Smooth muscle cell (in vitro differentiated cells): ENCODE measurements around the gene ENAH. TPM values are rescaled to one million over a fixed set of nuclear protein-coding genes. Genes with fewer than 3 reads are reported as not detected.

Experiments
- DNase-seq: peaks from one replicate; lab custom pipeline; 2025; ENCODE audit not compliant: unreplicated experiment; lab: John Stamatoyannopoulos, UW
- H2AFZ ChIP-seq: fragments of 200-600 bp; sonication (generic); 2 replicates; pipeline ENCODE4 v1.6.0; 2016; ENCODE audit warnings: antibody characterized with exemption, low read depth, mild to moderate bottlenecking
- H3F3A ChIP-seq: fragments of 200-600 bp; sonication (generic); 2 replicates; pipeline ENCODE4 v1.6.0; 2017; ENCODE audit warnings: antibody characterized with exemption, low read depth
- H3K27ac ChIP-seq: fragments of 200-600 bp; sonication (generic); 2 replicates; pipeline ENCODE4 v1.5.1; 2016; ENCODE audit warnings: low read depth, mild to moderate bottlenecking
- H3K27me3 ChIP-seq: fragments of 200-600 bp; sonication (generic); 2 replicates; pipeline ENCODE4 v1.6.1; 2016; ENCODE audit warnings: low read depth, mild to moderate bottlenecking
- H3K36me3 ChIP-seq: fragments of 200-600 bp; sonication (generic); 2 replicates; pipeline ENCODE4 v1.5.1; 2016; ENCODE audit warnings: low read depth
- H3K4me1 ChIP-seq: fragments of 200-600 bp; sonication (generic); 2 replicates; pipeline ENCODE4 v1.5.1; 2016; ENCODE audit warnings: low read depth
- H3K4me2 ChIP-seq: fragments of 200-600 bp; sonication (generic); 2 replicates; pipeline ENCODE4 v1.6.0; 2016; ENCODE audit warnings: mild to moderate bottlenecking
- H3K4me3 ChIP-seq: fragments of 200-600 bp; sonication (generic); 2 replicates; pipeline ENCODE4 v1.5.1; 2016; ENCODE audit warnings: mild to moderate bottlenecking
- H3K79me2 ChIP-seq: fragments of 200-600 bp; sonication (generic); 2 replicates; pipeline ENCODE4 v1.6.0; 2016; ENCODE audit warnings: low read depth, mild to moderate bottlenecking
- H3K9ac ChIP-seq: fragments of 200-600 bp; sonication (generic); 2 replicates; pipeline ENCODE4 v1.6.0; 2016; ENCODE audit warnings: low read depth
- H3K9me3 ChIP-seq: fragments of 200-600 bp; sonication (generic); replicated peaks from 2 replicates; pipeline ENCODE4 v1.5.1; 2016; ENCODE audit warnings: low read depth
- H4K20me1 ChIP-seq: fragments of 200-600 bp; sonication (generic); 2 replicates; pipeline ENCODE4 v1.6.0; 2016; ENCODE audit warnings: low read depth
- WGBS: methylation state at CpG from one replicate; pipeline ENCODE4 v1.1.7; 2016; ENCODE audit warnings: low lambda C conversion rate; 5-methylcytosine and 5-hydroxymethylcytosine counted together
- polyA plus RNA-seq: library from polyadenylated mRNA; unstranded; fragments of >200 nt; fragmentation: Nextera tagmentation; extraction: Ambion mirVana; gene quantifications from 2 replicates; pipeline ENCODE4 v1.2.1, GENCODE V29; 2016
- total RNA-seq: library from RNA; depleted of rRNA; stranded (reverse); fragments of >200 nt; gene quantifications from 2 replicates; pipeline ENCODE4 v1.2.3, GENCODE V29; 2014
- TF ChIP-seq, protein P1 (sequence below): fragments of 200-600 bp; sonication (generic); IDR thresholded peaks from 2 replicates; pipeline ENCODE4 v1.5.1; 2017; ENCODE audit warnings: borderline replicate concordance, mild to moderate bottlenecking, antibody characterized with exemption; ENCODE audit not compliant: insufficient read depth, poor library complexity, severe bottlenecking

The ENAH gene
- total and polyA plus RNA-seq, 2 experiments from 2014 or later, result 39.3 to 147 TPM

DNA sequence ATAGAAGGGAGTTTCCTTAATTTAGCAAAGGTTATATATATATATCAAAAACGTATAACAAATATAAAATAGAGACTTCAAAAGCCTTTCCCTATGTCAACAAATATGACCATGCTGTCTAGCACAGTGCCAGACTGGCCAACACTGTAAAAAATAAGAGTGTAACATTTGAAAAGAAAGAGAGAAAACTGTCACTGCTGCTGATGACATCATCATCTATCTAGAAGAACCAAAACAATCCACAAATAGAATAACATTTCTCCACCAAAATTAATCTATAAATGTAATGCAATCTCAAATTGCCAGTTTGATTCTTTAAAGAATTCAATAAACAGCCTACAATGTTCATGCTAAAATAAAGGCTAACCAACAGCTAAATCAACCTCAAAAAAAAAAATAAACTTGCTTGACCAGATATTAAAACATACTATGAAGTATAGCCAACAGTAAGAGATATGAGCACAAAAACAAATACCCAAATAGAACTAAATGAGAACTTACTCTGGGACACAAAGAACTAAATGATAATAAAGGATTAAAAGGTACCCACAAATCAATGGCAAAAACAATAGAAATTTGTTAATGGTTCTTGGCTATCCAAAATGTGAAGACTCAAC is 50.2 kb downstream of the ENAH start:
- peaks cover 97% of the 10 kb centered on the region for H4K20me1 ChIP-seq
- DNase-seq, result no peak
- H3K4me2 ChIP-seq, result peak overlapping the region; percentile 69
- H3F3A ChIP-seq, result peaks cover 25% of the 10 kb centered on the region
- no peak overlapping the region for H3K9ac ChIP-seq
- peaks cover 98% of the 10 kb centered on the region for H3K79me2 ChIP-seq
- H3K36me3 ChIP-seq, result no peaks in the 10 kb centered on the region
- H3K9me3 ChIP-seq, result no peaks in the 10 kb centered on the region
- no peak overlapping the region for H2AFZ ChIP-seq
- TF ChIP-seq, protein P1, sequence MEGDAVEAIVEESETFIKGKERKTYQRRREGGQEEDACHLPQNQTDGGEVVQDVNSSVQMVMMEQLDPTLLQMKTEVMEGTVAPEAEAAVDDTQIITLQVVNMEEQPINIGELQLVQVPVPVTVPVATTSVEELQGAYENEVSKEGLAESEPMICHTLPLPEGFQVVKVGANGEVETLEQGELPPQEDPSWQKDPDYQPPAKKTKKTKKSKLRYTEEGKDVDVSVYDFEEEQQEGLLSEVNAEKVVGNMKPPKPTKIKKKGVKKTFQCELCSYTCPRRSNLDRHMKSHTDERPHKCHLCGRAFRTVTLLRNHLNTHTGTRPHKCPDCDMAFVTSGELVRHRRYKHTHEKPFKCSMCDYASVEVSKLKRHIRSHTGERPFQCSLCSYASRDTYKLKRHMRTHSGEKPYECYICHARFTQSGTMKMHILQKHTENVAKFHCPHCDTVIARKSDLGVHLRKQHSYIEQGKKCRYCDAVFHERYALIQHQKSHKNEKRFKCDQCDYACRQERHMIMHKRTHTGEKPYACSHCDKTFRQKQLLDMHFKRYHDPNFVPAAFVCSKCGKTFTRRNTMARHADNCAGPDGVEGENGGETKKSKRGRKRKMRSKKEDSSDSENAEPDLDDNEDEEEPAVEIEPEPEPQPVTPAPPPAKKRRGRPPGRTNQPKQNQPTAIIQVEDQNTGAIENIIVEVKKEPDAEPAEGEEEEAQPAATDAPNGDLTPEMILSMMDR, result no peak
- WGBS, result 85% methylated on average over 1 of the region's 1 CpG
- H3K4me1 ChIP-seq, result peaks cover 29% of the 10 kb centered on the region
- no peaks in the 10 kb centered on the region for H3K27me3 ChIP-seq
- peak overlapping the region; percentile 64 for H3K27ac ChIP-seq
- H3K4me3 ChIP-seq, result peak overlapping the region; percentile 24

DNA sequence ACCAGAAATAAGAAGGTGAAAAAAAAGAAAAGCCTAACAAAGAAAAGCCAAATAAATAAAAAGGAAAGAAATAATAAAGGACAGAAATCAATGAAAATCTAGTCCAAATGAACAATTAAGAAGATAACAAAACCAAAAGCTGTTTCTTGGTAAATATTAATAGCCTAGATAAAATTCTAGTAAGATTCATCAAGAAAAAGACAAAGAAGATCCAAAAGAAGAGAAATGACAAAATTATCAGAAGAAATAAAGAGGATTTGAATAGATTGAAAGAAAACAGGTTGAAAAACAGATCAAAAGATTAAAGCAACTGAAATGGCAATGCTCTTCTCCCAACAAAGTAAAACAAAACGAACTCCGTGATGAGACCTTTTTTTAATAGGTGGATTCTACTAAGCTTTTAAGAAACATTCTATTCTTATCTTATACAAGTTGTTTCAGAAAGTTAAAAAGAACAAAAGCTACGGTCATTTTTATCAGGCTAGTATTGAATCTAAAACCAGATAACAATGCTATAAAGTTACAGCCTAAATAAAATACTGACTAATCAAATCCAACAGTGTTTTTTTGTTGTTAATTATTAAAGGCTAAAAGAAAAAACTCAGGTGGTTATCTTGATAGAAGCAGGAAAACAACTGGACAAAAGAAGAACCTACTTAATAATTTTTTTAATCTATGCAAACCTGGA is 50.9 kb downstream of the ENAH start:
- H3K4me2 ChIP-seq, result peak overlapping the region; percentile 69
- TF ChIP-seq, protein P1, result no peak
- H3K9me3 ChIP-seq, result no peaks in the 10 kb centered on the region
- H3K4me1 ChIP-seq, result peaks cover 23% of the 10 kb centered on the region
- no peak for DNase-seq
- peak overlapping the region; percentile 64 for H3K27ac ChIP-seq
- no peaks in the 10 kb centered on the region for H3K27me3 ChIP-seq
- no peak overlapping the region for H2AFZ ChIP-seq
- H3K4me3 ChIP-seq, result peak overlapping the region; percentile 24
- H3K36me3 ChIP-seq, result no peaks in the 10 kb centered on the region
- H3K9ac ChIP-seq, result no peak overlapping the region
- H4K20me1 ChIP-seq, result peaks cover 97% of the 10 kb centered on the region
- 78% methylated on average over 3 of the region's 3 CpGs for WGBS
- peaks cover 23% of the 10 kb centered on the region for H3F3A ChIP-seq
- peaks cover 98% of the 10 kb centered on the region for H3K79me2 ChIP-seq

DNA sequence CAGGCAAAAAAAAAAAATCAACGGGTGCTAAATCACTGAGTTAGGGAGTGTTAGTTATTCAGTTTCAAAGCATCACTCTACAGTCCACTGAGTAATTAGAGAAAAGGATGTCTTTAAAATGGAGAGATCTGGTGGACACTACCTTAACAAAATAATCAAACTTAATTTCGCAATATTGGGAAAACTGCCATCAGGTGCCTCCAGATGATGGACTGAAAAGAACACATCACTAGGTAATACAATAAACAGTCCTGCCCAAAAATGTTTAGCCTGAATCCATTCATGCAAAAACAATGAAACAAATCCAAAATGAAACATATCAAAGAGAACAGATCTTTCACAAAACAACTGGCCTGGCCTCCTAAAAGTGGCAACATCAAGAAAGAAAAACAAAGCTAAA is 54.1 kb downstream of the ENAH start:
- H3F3A ChIP-seq, result peaks cover 7% of the 10 kb centered on the region
- H3K27ac ChIP-seq, result peak overlapping the region; percentile 55
- H3K4me2 ChIP-seq, result no peak overlapping the region
- peaks cover 27% of the 10 kb centered on the region for H3K4me1 ChIP-seq
- TF ChIP-seq, protein P1, result no peak
- WGBS, result 97% methylated on average over 2 of the region's 2 CpGs
- H3K4me3 ChIP-seq, result no peak overlapping the region
- H3K9ac ChIP-seq, result no peak overlapping the region
- peaks cover 97% of the 10 kb centered on the region for H4K20me1 ChIP-seq
- H2AFZ ChIP-seq, result no peak overlapping the region
- H3K79me2 ChIP-seq, result peaks cover 98% of the 10 kb centered on the region
- H3K36me3 ChIP-seq, result no peaks in the 10 kb centered on the region
- H3K9me3 ChIP-seq, result no peaks in the 10 kb centered on the region
- H3K27me3 ChIP-seq, result no peaks in the 10 kb centered on the region
- no peak for DNase-seq
